GM18858 (cell line): ENCODE data around the gene DFFB.
"Not testable (repeated sequence)": the region's sequence is repeated elsewhere in the genome, so short reads cannot be mapped to it uniquely, and the experiment has no call there.

Source experiments
- ATAC-seq: cut with Tn5 transposase; IDR thresholded peaks from one replicate; pipeline ENCODE4 v1.9.1; 2021; ENCODE audit not compliant: unreplicated experiment

Gene DFFB, protein sequence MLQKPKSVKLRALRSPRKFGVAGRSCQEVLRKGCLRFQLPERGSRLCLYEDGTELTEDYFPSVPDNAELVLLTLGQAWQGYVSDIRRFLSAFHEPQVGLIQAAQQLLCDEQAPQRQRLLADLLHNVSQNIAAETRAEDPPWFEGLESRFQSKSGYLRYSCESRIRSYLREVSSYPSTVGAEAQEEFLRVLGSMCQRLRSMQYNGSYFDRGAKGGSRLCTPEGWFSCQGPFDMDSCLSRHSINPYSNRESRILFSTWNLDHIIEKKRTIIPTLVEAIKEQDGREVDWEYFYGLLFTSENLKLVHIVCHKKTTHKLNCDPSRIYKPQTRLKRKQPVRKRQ

DNA sequence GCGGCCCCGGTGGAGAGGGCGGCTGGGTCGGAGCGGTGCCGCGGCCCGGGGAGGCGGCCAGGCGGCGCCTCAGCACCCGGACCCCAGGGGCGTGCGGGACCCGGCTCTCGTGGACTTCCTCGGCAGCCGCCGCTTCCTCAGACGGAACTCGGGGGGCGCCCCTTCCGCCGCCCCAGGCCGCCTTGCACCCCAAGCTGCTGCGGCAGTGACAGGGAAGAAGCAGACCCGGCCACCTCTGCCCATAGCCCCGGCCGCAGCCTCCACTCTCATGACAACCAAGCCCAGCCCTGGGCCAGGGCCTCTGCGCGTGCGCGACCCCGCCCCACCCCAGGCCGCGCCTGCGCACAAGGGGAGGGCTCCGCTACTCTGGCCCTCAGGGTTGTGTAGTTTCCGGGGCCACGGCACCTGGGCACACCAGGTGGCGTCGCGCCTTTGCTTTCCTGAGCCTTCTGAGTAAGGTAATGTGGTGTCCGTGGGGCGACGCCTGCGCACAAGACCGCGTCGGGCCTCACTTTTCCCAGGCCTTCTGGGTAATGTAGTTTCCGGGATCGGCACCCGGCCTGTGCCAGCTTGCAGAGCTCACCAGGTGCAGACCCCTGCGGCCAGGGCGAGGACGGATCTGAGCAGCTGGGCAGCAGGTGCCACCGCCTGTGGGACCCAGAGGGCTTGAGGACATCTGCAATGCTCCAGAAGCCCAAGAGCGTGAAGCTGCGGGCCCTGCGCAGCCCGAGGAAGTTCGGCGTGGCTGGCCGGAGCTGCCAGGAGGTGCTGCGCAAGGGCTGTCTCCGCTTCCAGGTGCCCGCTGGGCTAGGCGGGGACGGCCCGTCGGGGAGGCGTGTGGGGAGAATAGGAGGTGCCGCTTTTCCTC, at the start of gene DFFB, which contains the start of gene CEP104:
Gene DFFB, plus strand, starts transcription at position 554 of the 868 bp plus-strand sequence. Its CDS starts 128 bp downstream, at position 682.
Gene CEP104, minus strand, starts transcription at position 289 of the 868 bp plus-strand sequence. CDS start 4,804 bp downstream, outside the sequence.
- peak; percentile 90 for ATAC-seq

DNA sequence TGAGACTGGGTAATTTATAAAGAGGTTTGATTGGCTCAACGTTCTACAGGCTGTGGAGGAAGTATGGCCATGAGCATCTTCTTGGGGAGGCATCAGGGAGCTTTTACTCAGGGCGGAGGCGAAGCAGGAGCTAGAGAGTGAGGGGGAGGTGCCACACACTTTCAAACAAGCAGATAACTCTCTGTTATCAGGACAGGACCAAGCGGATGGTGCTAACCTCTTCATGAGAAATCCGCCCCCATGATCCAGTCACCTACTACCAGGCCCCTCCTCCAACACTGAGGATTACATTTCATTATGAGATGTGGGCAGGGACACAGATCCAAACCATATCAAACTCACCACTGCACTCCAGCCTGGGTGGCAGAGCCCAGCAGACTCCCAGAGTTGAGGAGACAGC, 49.5 kb upstream of the DFFB start:
- no peak for ATAC-seq

DNA sequence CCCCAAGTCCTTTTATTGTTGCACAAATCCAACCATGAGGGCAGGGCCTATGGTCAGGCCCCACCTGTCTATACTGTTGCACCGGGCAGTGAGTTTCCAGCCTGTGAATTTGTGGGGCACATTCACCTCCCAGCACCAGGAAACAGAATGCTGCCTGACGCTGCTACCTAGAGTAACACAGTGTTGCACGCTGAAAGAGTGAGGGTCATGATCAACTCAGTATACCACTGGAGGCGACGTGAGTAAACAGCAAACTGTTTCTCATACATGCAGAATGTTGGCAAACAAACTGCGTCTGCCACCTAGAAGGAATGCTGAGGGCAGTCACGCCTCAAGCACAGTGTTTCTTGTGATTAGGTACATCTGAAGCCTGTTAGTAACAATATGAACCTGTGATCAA, 47.6 kb upstream of the DFFB start:
- ATAC-seq = no peak

DNA sequence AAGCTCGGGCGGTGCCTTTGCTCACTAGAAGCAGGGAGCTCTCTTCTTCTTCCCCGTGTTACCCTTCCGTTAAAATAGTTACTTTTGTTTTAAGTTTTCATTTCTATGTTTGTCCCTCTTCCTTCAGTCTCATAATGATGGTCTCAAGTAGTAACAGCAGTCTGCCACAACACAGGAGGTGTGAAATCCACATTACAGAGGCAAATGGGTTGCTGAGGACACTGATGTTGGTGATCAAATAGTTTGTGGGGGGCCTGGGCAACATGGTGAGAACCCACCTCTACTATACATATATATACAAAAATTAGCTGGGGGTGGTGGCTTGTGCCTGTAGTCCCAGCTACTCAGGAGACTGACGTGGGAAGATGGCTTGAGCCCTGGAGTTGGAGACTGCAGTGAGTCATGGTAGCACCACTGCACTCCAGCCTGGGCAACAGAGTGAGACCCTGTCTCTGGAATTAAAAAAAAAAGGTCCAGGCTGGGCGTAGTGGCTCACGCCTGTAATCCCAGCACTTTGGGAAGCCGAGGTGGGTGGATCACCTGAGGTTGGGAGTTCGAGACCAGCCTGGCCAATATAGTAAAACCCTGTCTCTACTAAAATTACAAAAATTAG, 47.0 kb upstream of the DFFB start:
- not testable (repeated sequence) for ATAC-seq

DNA sequence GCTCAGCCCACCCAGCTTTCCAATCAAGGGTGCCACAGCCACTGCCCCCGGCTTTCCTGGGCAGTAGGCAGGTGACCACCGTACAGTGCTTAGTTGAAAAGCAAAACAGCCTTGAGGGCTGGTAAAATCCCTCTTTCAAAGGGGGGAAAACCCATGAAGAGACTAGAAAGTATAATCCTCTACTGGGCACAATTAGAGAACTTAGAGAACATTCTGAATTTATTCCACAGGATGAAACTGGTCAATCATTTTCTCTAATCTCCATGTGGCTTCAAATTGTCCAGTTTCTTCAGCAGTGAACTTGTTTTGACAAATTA, 45.7 kb upstream of the DFFB start:
- ATAC-seq = no peak

DNA sequence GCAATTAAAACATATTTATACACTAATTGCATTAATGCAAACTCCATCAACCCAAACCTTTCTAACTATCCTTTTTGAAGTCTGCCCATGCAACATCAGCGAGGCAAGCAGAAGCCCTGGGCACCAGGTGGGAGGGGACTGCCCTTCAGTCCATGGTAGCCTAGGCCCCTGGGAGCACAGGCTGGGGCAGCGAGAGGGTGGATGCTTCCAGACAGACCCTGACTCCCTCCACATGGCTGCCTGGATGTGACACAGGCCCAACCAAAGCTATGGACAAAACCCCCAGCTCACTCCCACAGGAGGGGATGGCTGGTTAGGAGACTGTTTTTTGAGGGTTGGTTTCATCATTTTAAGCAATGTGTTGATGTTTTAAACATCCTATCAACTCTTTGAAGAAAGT, 43.2 kb upstream of the DFFB start:
- no peak for ATAC-seq

DNA sequence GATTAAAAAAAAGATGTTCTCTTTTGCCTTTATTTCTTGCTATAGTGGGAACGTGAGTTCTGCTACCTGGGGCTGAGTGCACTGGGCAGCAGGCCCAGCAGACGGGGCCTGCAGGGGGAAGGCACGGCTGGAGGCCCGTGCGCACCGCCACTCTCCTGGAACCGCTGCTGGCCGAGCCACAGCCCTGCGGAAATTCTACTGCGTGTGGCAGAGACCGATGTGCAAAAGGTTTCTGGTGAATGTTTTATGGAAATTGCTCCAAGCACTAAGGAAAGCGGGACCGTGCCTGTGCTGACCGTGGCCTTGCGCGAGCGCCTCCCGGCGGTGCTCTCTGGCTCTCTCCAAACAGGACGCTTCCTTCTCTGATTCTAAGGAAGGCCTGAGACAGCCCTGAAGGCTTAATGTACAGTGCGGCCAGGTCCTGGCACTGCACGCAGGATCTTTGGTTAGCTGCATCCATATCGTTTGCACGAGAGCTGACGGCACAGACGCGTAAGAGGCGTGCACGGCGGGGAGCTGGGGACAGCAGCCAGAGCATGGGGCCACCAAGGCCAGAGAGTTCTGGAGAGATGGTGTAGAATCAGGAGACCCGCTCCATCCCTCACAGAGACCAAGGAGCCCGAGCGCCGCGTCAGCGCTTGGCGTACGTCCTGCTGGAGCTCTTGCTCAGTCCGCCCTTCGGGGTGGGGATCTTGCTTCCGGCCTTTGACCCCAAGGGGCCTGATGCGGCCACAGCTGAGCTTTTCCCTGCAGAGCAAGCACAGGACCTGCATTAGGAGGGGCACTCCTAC, 42.3 kb upstream of the DFFB start:
- ATAC-seq = no peak

DNA sequence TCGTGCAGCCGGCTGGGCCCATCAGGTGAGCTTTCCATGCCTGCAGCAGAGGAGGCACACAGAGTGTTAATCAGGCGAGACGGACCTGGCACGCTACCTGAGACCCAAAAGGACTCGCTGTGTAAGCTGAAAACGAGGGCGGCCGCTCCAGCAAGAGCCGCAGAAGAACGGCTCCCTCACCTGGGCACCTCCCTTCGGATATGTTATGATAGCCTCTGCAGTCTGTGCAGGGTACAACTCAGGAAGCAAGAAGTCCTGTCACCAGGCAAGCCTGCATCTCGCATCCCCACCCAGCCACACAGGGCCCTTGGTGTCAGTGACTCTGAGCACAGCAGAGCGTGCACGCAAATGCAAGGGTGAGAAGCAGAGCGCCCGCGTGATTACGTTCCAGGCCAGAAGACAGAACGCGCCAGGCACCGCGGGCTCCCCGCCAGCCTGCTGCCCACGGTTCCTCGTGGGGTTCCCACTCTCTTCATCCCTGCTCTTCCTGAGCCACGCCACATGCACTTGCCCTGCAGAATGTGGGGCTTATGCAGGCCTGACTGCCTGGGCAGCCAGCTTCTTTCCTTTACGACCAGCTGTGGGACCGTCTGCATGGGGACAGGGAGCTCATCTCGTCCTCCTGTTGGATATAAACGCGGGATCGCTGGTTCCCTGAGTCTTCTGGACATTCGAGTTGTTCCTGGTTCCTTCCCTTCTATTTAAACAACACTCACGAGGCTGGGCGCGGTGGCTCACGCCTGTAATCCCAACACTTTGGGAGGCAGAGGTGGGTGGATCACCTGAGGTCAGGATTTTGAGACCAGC, 40.7 kb upstream of the DFFB start:
- no peak for ATAC-seq

DNA sequence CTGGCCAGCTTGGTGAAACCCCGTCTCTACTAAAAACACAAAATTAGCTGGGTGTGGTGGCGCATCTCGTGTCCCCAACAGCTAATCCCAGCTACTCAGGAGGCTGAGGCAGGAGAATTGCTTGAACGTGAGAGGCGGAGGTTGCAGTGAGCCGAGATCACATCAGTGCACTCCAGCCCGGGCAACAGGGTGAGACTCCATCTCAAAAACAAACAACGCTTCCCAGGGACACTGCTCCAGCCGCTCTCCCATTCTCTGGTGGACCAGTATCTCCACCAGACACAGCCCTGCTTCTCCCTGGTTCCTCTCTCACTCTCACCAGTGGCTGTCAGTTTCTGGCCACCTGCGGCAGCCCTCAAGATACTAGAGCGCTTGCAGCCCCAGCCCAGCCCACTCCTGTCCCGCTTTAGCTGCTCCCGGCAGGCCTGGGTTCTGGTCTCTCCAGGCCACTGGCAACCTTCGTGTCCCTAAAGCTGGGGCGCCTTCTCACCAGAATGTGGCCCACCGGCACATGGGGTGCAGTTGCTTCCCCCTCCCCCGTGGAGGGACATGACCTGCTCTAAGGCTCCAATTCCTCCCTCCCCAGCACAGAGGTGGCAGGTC, 40.0 kb upstream of the DFFB start:
- ATAC-seq = no peak

DNA sequence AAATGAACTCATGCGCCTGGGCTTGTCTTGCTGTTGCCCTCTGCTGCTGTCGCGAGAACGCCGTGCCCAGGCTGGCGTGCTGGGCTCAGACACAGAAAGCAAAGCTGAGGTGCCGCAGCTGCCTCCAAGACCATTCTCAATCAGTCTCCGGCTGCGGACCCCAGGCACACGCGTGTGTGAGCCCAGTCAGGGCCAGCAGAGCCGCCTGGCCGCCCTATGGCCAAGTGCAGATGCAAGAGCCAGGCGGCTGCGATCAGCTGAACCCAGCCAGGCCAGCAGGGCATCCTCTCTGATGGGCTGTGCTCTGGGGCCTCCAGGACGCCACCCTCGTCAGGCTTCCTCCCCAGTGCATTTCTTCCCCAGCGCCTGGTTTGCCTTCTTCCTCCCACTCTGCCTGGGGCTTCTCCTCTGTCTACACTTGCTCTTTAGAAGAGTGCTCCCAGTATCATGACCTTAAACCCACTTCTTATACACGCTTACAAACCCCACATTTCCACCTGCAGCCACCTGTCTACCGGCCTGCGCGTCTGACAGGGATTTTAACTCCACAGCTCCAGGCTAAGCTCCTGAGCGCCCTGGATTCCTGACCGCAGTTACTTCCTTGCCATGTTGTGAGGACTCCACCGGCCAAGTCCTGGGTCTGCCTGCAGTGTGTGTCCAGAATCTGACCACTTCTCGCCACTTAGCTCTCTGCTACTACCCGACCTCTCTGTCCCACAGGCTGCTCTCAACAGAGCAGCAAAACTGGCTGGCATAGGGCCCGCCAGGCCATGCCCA, 39.3 kb upstream of the DFFB start:
- ATAC-seq = no peak

DNA sequence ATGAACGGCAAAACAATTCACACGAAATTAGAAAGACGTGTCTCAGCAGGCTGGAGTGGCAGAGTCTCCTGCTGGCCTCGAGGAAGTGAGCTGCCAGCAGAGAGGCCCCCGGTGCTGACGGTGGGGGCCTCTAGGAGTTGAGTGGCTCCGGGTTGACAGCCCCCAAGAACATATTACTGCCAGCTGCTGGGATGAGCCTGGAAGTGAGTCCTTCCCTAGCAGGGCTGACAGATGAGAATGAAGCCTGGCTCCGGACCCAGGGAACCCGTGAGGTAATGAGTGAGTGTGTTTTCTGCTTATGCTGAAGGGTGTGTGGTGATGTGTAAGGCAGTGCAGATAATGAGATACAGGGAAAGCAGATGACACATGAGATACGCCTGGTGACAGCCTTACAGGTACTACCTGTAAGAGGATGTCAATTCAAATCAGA, 37.5 kb upstream of the DFFB start:
- ATAC-seq = no peak

DNA sequence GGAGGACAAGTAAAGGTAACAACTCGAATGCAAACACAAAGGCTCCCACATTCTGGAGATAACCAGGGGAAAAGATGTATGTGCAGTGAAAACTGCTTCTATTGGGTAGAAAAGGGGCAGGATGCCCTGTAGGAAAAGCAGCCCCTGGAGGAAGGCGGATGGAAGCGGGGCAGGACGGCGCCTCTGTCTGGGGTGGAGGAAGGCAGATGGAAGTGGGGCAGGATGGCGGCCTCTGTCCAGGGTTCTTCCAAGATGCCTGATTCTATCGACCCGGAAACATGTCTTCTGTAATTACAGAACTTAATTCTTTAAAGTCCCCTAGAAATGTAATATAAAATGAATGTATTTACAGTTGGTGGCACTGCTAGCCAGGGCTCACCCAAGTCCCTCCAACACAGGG, 37.0 kb upstream of the DFFB start:
- no peak for ATAC-seq

DNA sequence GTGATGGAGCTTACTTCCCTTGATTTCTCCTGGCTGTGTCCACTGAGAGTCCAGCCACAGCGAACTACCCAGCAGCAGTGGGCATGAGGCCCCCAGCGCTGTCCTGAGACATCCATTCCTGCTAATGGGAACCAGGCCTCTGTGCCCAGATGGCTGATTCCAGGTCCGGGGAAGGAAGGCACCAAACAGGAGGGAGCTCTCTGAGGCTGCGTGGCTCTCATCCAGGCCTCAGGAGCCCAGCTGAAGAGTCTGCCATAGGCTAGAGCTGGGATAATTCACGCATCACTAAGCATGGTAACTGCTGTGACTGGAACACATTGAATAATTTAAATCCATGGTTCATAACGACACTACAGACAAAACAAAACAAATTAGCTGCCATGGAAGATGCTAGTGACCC, 36.3 kb upstream of the DFFB start:
- ATAC-seq = no peak

DNA sequence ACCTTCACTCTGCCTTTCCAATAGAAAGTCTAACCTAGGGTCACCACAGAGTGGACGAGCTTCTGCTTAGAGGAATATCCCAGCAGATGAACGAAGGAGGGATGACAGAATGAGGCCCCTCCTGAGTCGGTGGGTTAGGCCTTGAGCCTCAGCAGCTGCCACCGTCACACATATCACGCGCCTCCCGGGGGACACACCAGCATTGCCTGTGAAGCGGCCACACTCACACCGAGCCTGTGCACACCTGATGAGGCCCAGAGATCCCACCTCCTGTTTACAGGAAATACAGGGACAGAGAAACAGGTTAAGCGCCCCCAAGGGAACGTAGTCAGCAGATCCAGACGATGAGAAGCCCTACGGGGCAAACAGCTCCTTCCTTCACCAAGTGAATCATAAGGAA, 35.8 kb upstream of the DFFB start:
- no peak for ATAC-seq

DNA sequence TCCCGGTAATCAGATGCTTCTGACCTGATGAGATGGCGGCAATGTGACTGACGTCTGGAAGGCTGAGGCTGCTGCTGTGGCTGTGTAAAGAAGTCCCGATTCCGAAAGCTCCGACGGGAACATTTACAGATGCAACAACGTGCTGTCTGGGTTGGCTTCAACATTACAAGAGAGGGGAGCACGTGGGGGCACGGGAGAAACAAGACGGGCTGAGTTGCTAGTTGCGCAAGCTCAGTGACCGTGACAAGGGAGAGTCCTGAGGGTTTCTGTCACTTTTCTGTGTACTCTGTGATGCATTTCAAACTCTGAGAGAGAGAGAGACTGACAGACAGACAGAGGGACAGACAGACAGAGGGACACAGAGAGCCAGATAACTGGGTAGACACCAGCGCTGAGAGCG, 35.4 kb upstream of the DFFB start:
- ATAC-seq = no peak

DNA sequence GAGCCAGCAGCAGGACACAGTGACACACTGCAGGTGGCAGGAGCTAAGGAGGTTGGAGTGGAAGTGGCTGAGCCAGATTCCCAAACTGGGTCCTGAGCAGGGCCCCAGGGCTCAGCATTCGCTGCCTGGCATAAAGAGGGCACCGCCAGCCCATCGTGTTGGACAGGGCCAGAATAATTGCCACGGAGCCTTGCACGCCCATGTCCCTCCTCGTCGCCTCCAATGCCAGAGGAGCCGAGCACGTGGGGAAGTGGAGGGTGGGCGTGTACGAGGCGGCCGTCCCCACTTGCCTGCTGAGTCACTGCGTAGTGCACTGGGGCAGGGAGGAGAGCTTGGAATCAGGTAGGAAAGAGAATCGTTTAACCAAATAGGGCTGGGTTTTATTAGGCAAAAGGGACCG, 34.9 kb upstream of the DFFB start:
- ATAC-seq = no peak

DNA sequence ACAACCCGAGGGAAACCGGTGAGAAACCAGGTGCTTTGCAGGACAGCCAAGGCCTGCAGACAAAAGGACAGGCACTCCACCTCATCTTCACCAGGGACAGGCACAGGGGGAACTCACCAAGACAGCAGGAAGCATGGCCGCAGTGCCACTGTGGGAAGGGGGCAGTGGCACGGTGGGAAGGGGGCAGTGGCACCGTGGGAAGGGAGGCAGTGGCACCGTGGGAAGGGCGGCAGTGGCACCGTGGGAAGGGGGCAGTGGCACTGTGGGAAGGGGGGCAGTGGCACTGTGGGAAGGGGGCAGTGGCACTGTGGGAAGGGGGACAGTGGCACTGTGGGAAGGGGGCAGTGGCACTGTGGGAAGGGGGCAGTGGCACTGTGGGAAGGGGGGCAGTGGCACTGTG, 32.6 kb upstream of the DFFB start:
- ATAC-seq = no peak

DNA sequence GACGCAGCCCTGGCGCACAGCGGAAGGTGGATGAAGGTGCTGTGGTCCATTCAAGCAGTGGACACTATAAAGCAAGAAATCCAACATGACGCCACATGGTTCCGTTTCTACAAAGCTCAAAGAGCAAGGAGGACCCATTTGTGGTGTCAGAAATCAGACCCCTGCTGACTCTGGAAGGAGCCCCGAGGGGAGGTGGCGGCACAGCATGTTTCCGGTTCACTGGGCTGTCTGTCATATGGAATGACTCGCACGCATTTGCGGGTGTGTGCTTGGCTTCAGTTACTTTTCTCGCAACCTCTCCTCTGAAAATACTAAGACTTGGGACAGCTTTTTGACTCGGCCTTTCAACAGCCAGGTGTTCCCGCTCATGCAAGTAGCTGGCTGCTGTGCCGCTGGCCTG, 31.9 kb upstream of the DFFB start:
- ATAC-seq = no peak

DNA sequence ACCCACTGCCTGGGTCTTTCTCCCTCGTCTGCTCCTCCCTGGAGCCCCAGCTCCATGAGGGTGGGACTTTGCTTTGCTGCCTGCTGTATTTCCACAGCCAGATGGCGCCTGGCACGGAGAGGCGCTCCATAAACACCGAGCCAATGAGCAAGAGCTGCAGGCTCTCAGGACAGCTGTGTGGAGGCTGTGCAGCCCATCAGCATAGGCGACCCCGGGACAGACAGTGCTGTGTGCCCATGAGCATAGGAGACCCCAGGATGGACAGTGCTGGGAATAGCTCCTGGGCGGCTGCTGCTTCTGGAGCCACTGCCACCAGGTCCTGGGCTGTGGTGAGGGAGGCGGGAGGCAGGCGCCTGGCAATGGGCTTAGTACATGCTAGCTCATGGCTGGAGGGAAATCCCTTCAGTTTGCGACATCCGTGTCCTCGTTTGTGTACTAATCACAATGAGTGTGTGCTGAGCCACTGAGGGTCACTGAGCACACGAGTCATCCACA, 29.4 kb upstream of the DFFB start:
- no peak for ATAC-seq
